Activated T-helper 9 cell treated with anti-CD3 and anti-CD28 coated beads, Interleukin-2, amount 50 U/mL, for 16 hours (primary cell): ENCODE measurements around the gene LDLRAD4.

ENCODE experiments used
- DNase-seq: peaks from one replicate; pipeline ENCODE4 v3.0.0-alpha.2; 2020; ENCODE audit warnings: low read depth

The LDLRAD4 gene

DNA sequence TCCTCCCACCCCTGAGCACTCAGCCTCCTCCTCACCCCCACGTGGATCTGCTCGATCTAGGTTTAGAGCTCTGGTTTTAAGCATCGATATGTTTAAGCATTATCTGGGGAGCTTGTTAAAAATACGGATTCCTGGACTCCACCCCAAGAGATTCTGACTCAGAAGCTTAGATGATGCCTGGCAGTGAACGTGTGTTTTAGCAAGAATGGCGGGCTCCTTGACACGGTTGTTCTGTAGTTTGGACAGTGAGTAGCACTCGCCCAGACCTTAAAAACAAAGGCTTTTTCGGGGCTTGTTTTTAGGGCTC is 47.3 kb downstream of the LDLRAD4 start:
- no peak for DNase-seq

DNA sequence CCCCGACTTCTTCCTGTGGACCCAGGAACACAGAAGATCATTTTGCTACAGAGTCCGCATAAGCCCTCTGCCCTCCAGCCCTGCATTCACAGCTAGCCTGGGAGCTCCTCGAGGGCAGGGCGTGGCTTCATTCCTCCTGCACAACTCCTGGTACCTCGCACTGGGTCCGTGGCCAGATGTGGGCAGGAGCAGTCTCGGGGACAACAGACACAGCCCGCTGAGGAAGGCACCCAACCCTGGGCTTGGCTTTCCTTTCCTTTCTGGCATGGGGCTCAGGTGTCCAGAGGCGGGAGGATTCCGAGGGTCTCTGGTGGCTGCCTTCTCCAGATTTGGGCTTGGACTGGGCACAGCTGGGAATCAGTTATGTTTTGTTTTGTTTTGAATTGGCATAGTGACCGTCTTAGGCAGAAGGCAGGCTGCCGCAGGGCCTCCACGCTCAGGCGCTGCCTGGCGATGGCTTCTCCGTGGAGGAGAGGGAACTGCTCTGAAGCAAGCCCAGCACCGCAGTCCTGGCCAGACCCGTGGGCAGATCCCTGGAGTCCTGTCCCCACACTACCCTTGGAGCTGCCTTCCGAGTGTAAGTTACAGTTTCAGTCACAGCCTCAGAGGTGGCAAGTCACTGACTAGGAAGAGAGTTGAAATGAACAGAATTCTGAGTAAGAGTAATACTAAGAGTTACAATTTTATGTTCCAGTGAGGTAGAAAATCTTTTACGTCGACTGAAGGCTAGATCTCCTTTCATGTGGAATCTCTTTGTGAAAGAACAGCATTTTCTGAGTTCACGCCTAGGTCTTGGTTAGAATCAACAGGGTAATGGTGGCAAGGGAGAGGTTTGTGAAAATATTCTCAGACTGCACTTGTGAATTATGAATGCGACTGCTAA is 47.9 kb downstream of the LDLRAD4 start:
- DNase-seq: no peak

DNA sequence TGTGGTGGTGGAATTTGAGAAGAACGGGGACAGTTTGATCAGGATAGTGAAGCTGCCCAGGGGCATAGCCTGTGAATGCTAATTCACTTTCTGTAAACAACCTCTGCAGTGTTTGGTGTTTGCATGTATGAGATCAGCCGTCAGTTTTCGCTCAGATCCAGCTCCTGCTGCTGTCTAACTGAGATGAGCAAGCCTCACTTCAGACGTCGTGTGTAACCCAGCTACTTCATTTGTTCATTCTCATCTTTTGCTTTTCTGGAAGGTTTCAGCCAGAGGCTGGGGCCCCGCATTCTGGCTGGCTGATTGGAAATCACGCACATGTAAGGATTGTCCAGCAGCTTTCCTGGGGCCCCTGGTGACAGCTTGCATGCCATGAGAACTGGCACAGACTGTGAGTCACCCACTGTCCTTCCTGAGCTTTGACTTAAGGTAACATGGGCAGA is 48.9 kb downstream of the LDLRAD4 start:
- no peak for DNase-seq

DNA sequence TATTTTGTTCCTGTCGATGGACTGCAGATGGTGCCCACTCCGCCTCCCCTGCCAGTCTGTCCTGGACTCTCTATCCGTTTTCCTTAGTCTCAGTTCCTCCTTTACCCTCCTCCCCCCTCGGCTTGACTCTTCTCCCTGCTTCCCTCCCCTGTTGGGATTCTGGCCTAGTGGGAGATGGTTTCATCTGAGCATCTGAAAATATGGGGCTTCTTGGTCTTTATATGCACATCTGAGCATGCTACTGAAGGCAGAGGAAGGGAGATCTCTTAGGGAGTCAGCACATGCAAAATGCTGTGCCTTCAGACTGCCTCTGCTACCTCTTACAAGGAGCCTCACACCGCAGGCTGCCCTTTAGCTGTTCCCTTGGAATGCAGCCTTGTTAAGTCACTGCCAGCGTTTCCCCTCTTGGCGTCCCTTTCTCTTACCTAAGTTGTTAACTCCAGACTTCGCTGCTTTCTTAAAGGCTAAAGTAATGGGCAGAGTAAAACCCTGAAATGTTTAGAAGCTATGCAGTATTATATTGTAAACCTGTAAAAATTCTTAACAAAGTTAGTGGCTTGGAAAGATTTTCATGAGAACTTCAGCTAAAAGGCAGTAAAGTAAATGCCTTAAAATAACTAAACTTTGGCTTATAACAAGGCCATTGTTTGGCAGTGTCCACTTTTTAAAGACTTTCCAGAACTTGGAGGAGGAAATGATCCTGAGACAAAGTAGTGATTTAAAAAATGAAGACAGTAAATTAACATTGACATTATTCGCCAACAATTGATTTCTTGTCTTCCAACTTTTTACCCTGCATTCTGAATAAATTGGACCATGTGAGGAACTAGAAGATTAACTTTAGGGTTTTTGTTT is 49.8 kb downstream of the LDLRAD4 start:
- DNase-seq: no peak

DNA sequence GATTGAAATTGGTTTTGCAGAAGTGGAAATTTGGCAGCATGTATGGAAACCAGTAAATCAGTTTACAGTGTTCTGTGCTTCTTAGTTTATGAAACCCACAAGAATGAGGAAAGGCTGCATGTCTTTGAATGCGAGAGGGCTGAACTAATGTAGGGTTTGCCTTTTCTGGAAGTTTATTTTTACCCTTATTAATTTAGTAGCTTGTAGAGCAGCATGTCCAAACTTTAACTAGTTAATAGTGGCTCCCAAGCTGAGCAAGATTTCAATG is 50.4 kb downstream of the LDLRAD4 start:
- no peak for DNase-seq

DNA sequence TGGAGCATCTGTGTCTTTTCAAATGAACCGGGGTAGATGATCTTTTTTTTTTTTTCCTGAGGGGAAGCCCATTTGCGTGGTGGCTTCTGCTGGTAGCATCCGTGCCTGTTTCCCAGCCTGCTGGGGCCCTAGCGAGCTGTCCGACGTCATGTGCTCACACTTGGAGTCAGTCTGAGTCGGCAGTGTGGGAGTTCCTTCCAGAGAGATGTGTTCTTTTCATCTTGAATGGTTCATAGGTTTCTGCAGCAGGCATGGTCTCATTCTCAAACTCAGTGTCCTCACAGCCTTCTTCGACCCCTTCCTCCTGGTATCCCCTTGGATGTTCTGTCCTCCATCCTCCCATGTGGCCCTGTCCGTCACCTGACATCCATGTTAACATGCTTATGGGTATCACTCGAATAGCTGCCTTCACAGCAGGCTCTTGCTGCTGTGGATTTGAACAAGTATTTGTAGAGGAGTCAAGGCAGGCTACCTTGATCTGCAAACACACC is 51.0 kb downstream of the LDLRAD4 start:
- no peak for DNase-seq

DNA sequence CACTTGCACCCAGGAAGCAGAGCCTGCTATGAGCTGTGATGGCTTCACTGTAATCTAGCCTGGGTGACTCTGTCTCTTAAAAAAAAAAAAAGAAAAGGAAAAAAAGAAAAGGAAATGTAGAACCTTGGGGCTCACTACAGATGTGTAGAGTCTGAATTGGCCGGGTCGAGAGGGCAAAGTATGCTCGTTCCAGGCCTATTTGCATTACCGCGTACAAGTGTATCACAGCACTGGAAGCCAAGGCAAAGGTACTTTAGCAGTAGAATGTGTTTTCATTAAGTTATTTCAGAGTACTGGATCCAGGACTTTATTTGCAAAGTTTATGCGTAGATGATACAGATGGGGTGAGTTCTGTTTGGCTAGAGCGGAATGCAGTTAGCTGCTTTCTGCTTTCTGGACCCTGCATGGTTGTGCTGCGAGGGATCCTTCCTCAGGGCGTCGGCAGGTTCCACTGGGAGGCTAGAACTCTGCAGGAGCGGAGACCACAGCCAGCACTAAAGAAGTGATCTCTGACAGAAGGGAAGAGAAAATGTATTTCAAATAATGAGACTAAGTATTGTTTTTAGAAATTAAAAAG is 51.8 kb downstream of the LDLRAD4 start:
- no peak for DNase-seq

DNA sequence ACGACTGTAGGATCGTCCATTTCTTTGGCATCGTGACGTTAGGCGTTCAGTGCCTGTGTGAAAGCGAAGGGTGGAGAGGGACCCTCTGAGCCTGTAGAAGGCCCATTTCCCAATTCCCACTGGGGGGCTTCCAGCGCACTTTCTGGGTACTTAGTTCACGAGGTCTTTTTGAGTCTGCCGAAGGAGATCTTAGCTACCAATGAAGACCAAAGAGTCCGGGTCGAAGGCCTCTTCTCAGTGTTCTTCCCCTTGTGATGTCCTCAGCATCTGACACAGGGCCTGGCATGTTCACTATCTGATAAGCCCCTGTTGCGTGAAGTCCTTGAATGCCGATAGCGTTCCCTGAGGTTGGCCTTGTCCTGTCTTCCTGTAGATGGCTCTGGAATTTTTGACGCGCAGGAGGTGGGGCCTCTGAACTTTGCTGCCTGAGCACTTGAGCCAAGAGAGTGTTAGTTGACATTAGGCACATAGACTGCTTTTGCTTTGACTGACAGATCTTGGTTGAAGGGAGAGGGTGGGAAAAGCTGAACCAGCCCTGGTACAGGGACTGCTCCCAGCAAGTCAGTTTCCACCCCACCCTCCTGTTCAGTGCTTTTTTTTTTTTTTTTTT is 52.8 kb downstream of the LDLRAD4 start:
- DNase-seq: no peak

DNA sequence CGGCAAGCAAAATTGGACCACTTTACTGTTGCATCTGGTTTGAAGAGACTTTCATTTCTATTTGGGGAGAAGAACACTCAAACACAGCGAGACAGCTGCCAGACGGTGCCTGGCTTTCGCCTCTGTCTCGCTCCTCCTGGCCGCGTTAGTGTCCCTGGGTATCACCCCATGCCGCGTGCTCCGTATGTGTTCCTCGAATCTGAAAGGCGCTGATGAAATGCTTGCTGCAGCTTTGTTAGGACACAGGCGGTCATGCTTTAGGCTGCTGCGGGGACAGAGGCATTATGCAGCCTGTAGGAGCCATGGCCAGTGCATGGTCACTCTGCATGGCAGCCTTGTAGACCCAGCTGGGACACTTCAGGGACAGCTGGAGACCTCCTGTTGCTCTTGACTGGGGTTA is 53.9 kb downstream of the LDLRAD4 start:
- DNase-seq: no peak

DNA sequence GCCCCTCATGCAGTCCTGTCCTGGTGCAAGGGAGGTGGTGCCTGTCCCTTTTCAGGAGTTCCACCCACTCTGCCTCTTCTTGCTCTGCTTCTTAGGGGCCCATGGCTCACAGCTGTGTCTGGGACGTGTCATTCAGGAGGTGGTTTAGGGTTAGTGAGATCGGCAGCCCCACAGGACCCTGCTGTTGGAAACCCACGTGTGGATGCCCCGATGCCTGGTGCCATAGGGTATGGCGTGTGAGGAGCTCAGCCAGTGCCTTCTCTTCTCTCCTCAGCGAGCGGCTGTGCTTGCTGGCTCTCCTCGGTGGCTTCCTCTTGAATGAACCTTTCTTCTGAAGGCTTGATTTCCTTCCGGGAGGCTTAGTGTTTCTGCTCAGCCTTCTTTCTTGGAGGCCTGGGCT is 55.2 kb downstream of the LDLRAD4 start:
- no peak for DNase-seq

DNA sequence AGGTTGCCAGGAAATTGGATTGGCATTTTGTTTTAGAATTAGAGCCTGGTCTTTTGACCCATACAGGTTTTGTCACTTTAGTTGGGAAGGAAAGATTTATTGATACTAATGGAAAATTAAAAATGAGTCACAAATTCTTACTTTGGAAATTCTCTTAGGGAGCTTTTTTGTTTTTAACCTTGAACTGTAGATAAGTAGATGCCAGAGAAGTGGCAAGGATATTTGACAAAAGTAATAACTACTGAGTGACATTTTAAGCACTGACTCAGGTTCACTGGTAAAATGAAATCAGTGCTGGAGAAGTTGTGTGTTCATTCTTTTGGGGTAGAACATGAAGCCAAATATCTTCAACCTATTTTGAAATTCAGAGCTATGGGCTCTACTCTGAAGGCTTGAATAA is 56.5 kb downstream of the LDLRAD4 start:
- no peak for DNase-seq

DNA sequence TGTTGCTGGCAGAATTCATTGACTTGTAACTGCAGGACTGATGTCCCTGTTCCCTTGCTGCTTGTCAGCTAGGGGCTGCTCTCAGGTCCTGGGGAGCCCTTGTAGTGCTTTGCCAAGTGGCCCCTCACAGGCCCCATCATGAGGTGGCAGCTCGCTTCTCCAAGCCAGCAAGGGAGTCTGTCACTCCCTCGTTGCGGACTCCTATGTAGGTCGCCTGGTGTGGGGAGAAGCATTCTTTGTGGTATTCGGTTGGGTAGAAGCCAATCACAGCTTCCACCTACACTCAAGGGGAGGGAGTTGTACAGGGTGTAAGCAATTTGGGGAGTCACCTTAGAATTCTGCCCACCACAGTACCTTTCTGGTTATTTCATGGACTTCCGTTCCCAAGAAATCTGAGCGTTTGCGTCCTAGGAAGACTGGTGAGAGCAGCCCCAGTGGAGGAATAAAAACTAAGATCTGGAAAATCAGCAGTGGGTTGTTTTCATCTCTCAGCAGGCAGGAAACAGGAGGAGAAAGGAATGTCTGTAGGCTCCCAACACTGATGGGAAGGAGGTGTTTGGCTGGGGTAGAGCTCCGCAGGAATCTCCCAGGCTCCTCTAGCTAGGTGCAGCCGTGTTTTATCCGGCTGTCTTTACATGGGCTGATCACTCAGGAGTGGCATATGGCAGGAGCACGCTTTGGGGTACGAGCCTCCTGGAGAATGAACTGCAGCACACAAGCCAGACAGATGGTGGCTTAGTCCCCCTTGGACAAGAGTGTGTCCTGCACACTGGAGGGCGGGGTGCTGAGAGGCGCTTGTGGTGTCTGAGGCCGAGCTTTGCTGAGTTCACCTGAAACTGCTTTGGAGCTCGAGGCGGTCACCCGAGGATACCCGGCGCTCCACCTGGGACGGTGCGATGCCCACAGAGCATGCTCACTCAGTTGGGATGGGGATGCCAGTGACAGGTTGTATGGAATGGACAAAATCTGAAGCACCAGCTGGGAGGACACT is 58.3 kb downstream of the LDLRAD4 start:
- DNase-seq: no peak

DNA sequence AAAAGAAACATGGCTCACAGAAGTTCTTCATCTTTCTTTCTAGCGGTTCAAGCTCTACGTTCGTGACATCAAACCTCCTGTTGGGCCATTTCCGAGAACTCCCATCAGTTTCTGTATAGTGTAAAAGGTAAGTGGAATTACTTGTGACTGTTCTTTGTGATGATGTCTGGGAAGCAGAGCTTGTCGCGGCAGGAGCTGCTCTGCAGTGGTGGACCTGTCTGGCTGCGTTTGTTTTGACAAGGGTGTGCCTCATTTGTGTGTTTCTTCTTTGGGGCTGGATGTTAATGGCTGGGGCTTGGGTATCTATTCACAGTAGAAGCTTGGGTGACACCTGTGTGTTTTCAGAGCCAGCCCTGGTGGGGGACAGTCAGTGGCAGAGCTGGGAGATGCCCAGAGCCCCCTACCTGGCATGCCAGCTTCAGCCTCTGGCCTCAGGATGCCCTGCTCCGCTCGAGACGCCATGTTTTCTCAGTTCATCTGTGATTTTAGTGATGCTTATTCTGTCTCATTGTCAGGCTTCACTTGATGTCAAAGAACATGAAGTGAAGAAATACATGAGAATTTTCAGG is 59.6 kb downstream of the LDLRAD4 start:
- DNase-seq: no peak

DNA sequence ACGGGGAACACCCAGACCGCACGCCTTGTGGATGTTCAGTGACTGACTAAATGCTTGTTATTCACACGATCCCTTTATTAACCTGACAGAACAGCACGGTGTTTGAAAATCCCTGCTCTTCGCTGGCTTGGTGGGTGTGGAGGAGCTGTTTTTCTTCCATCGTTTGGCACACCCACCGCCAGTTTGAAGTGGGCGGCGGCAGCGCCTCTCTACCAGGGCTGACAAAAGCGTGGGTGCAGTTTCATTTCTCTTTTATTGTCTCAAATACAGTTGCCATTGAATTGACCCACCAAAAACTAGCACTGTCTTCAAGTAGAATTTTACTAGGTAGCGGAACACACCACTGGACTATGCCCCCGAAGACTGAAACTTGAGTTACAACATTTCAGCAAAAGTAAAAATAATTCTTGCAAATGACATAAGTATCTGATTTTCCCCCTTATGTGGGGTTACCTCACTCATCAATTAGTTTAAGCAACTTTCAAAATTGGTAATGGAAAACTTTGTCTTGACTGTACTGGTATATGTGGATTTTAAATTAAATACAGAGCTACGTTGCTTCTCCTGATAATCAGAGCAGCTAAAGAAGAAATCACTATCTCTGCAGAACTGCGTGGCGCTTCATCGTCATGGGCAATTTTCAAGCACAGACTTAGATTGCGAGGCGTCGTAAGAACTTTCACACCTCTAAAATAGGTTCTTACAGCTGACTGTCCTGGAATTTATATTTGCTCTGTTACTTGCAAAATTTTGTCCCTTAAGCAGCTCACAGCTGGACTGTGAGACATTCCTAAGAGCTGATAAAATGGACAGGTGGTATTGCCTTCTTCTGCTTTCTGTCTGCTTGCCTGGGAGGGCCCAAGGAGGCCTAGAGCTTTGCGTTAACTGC is 60.9 kb downstream of the LDLRAD4 start:
- DNase-seq: no peak

DNA sequence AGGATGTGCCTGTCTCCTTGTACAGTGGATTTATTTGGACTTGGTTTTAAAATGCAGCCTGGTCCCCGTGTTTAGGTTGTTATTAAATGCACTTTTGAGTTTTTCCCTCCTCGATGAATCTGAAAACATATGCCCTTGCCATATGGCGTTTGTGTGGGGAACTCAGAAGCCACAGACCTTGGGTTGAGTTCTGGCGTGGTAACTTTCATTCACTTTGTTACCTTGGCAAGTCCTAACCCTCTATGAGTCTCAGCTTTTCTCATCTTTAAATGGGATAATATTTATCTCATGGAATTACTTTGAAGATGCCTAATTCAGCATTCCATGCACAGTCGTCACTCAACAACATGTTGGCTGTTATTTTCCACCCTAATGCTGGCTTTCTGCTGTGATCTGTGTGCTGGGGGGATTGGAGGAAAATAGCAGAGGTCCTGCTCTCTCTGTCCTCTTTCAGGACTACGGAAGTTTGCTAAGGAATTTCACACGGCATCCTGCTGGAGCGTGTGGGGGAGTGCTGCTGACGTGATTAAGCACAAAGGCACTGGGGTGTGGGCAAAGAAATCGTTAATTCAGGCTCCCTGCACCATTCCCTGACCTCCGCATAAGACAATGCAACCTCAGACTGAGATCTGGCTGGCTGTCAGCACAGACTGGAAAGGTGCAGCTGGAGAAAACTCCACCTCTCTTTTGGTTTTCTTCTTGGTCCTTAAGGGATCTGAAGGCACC is 61.7 kb downstream of the LDLRAD4 start:
- no peak for DNase-seq

DNA sequence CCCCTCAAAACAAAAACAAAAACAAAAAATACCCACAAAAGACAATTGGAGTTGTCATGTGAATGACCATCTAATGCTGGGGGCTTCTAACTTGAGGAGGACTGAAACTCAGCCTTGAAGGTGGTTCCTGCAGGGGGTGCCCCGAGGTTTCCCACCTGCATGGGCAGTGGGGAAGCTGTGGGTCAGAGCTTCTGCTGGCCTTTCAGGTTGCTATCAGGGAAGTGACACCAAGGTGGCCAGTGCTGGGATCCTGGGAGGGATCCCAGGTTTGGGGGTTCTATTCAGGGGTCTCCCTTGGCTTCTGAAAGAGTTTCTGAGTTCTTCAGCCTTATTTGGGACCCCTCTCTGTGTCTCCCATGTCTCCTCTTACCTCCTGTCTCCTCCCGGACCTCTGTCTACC is 62.8 kb downstream of the LDLRAD4 start:
- no peak for DNase-seq

DNA sequence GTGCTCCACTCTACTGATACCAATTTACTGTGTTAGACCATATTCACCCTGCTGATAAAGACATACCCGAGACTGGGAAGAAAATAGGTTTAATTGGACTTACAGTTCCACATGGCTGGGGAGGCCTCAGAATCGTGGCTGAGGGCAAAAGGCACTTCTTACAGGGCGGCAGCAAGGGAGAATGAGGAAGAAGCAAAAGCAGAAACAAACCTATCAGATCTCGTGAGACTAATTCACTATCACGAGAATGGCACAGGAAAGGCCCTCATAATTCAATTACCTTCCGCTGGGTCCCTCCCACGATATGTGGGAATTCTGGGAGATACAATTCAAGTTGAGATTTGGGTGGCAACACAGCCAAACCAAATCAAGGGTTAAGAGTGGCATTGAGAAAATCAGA is 65.2 kb downstream of the LDLRAD4 start:
- no peak for DNase-seq

DNA sequence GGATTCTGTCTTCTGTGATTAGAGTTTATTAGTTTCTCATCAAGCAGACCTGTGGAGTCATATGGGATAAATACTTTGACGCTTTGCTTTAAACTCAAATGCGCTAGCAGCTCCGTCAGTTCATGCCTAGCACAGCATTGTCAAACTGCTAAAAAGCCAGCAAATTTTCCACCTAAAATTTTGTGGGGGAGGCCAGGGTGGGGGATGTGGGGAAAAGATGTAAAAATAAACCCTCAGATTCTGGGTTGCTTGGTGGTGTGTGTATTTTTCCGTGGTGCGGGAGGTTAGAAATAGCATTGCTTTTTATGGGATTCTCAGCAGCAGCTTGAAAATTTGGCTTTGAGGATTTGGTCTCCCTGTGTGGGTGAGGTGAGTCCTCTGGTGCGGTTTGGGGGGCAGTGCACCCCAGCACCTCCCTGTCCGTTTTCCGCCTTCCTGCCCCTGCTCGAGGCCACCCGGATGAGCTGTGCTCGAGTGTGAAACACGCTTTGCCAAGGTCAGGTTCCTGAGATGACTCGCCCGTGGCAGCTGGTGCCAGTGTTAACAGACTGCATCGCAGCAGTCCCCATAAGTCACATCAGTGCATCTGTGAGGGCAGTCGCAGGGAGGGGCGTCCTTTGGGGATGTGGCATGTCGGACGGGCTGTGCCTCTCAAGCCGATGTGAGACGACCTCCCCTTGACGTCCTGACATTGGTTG is 65.9 kb downstream of the LDLRAD4 start:
- no peak for DNase-seq

DNA sequence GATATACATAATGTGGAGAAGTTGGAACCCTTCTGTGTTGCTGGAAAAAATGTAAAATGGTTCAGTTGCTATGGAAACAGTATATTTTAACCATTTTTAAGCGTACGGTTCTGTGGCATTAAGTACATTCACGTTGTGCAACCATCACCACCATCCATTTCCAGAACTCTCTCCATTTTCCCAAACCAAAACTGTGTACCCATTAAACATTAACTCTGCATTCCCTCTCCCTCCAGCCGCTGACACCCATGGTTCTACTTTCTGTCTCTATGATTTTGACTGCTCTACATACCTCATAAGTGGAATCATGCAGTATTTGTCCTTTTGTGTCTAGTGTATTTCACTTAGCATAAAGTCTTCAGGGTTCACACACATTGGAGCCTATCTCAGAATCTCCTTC is 67.3 kb downstream of the LDLRAD4 start:
- DNase-seq: no peak
